ENCODE results near the gene ACVR2B. TPM values are rescaled to one million over a fixed set of nuclear protein-coding genes. Genes with fewer than 3 reads are reported as not detected.

ACVR2B gene
- total RNA-seq, 1 donor from 2014 or later = 42.8 TPM

GRCh38 chr3:38496131-38496910, 42.6 kb downstream of the ACVR2B start, which contains the start of gene EXOG:
EXOG (plus strand) TSS chr3:38496340; CDS start chr3:38496368, 28 bp downstream.
- no peaks in the 10 kb centered on the region for H3K9me3 Mint-ChIP-seq
- peak within 1 kb of the TSS; percentile 91 for H3K4me3 Mint-ChIP-seq
- no peaks in the 10 kb centered on the region for H3K36me3 Mint-ChIP-seq
- H3K27me3 Mint-ChIP-seq = no peaks in the 10 kb centered on the region
- DNase-seq (ENCODE audit: extremely low spot score, unreplicated experiment) = peak; percentile 98
- peaks cover 4% of the 10 kb centered on the region for H3K4me1 Mint-ChIP-seq (ENCODE audit: unreplicated experiment)
- TF ChIP-seq, protein P1, sequence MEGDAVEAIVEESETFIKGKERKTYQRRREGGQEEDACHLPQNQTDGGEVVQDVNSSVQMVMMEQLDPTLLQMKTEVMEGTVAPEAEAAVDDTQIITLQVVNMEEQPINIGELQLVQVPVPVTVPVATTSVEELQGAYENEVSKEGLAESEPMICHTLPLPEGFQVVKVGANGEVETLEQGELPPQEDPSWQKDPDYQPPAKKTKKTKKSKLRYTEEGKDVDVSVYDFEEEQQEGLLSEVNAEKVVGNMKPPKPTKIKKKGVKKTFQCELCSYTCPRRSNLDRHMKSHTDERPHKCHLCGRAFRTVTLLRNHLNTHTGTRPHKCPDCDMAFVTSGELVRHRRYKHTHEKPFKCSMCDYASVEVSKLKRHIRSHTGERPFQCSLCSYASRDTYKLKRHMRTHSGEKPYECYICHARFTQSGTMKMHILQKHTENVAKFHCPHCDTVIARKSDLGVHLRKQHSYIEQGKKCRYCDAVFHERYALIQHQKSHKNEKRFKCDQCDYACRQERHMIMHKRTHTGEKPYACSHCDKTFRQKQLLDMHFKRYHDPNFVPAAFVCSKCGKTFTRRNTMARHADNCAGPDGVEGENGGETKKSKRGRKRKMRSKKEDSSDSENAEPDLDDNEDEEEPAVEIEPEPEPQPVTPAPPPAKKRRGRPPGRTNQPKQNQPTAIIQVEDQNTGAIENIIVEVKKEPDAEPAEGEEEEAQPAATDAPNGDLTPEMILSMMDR (conservative IDR thresholded peaks at IDR 0.05) = peak; percentile 89
- H3K27ac Mint-ChIP-seq = peak within 1 kb of the TSS; percentile 18

- H3K36me3 Mint-ChIP-seq = no peaks in the 10 kb centered on the region
- peak overlapping the region; percentile 91 for H3K4me3 Mint-ChIP-seq
- peaks cover 4% of the 10 kb centered on the region for H3K4me1 Mint-ChIP-seq (ENCODE audit: unreplicated experiment)
- no peaks in the 10 kb centered on the region for H3K27me3 Mint-ChIP-seq
- no peak for DNase-seq (ENCODE audit: extremely low spot score, unreplicated experiment)
- peak overlapping the region; percentile 18 for H3K27ac Mint-ChIP-seq
- H3K9me3 Mint-ChIP-seq = no peaks in the 10 kb centered on the region
- TF ChIP-seq, protein P1 (conservative IDR thresholded peaks at IDR 0.05) = no peak
Measured at GRCh38 chr3:38497031-38497430, 43.3 kb downstream of the ACVR2B start.

- no peak overlapping the region for H3K4me3 Mint-ChIP-seq
Measured at GRCh38 chr3:38500688-38501417, 47.2 kb downstream of the ACVR2B start.

DNA sequence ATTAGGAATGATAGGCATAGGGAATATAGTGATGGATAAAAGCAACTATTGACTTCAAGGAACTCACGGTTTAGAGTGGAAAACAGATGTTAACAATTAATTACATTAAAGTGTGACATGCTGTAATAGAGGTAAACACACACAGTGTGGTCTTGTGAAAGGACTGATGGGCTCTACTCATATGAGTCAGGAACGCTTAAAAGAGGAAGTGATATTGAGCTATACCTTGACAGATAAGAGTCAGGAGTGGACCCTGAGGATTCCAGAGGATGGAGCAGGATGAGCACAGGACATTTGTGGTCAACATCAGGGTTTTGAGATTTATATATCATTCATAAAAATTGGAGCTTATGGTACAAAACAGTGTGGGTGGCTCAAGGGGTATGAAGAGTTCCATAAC, 53.4 kb downstream of the ACVR2B start:
- Mint-ChIP-seq H3K27ac (no peak overlapping the region), H3K4me3 (no peak overlapping the region), H3K36me3 (peaks cover 12% of the 10 kb centered on the region), H3K4me1 (ENCODE audit: unreplicated experiment) (no peaks in the 10 kb centered on the region), H3K27me3 (no peaks in the 10 kb centered on the region), H3K9me3 (no peaks in the 10 kb centered on the region)
- TF ChIP-seq, protein P1 (conservative IDR thresholded peaks at IDR 0.05) = no peak
- DNase-seq (ENCODE audit: extremely low spot score, unreplicated experiment) = no peak

More at GRCh38 chr3:38500688-38501417, 47.2 kb downstream of the ACVR2B start:
- no peaks in the 10 kb centered on the region for H3K9me3 Mint-ChIP-seq
- H3K36me3 Mint-ChIP-seq = peaks cover 3% of the 10 kb centered on the region
- no peaks in the 10 kb centered on the region for H3K27me3 Mint-ChIP-seq
- TF ChIP-seq, protein P1 (conservative IDR thresholded peaks at IDR 0.05) = no peak
- DNase-seq (ENCODE audit: extremely low spot score, unreplicated experiment) = no peak
- H3K27ac Mint-ChIP-seq = no peak overlapping the region
- H3K4me1 Mint-ChIP-seq (ENCODE audit: unreplicated experiment) = peaks cover 4% of the 10 kb centered on the region

GRCh38 chr3:38509732-38510131, 56.0 kb downstream of the ACVR2B start:
- TF ChIP-seq, protein P1 (conservative IDR thresholded peaks at IDR 0.05) = no peak
- Mint-ChIP-seq H3K27me3 (no peaks in the 10 kb centered on the region), H3K4me3 (no peak overlapping the region), H3K27ac (no peak overlapping the region), H3K9me3 (no peaks in the 10 kb centered on the region), H3K36me3 (peaks cover 14% of the 10 kb centered on the region), H3K4me1 (ENCODE audit: unreplicated experiment) (no peaks in the 10 kb centered on the region)
- DNase-seq (ENCODE audit: extremely low spot score, unreplicated experiment) = no peak

Data from type B pancreatic cell (in vitro differentiated cells).